ENCODE measurements around the gene LTBR.

GRCh38 chr12:6416596-6416995, 32.6 kb downstream of the LTBR start:
- TF ChIP-seq CTCF (conservative IDR thresholded peaks at IDR 0.05) (no peak), EZH2 (IDR thresholded peaks at IDR 0.05; ENCODE audit: low read depth) (no peak)
